LHCN-M2 (cell line): ENCODE measurements around the gene ULK4. TPM values are rescaled to one million over a fixed set of nuclear protein-coding genes. Genes with fewer than 3 reads are reported as not detected.
A peak's percentile ranks its signal among the peaks of the same experiment; 100 is the strongest.
"Not testable (repeated sequence)": the region's sequence is repeated elsewhere in the genome, so short reads cannot be mapped to it uniquely, and the experiment has no call there.

Experiments
- DNase-seq: peaks from one replicate; pipeline ENCODE4 v3.0.0-alpha.2; 2012; ENCODE audit warnings: low read depth
- total RNA-seq: library from RNA; depleted of rRNA; stranded (reverse); fragments of >200 nt; gene quantifications from 2 replicates; pipeline ENCODE4 v1.2.3, GENCODE V29; 2014

The ULK4 gene
- total RNA-seq, 1 experiment from 2014 or later, result 7.0 TPM

GRCh38 chr3:41960826-41961750, 815 bp downstream of the ULK4 start:
- peak; percentile 53 for DNase-seq

GRCh38 chr3:41956574-41956973, 5.3 kb downstream of the ULK4 start:
- no peak for DNase-seq

DNA sequence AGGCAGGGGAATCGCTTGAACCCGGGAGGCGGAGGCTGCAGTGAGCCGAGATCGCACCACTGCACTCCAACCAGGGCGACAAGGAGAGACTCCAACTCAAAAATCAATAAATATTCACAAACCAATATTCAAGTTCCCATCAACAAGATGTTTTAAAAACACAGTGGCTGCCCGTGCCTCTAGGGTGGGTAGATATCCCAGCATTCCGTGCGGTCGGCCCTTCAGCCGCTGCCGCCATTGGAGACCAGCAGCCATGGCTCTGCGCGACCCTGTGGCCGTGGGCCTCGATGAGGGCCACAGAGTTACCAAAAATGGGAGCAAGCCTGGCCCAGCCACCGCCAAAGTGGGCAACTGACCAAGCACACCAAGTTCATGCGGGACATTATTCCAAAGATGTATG, 6.7 kb downstream of the ULK4 start:
- DNase-seq, result no peak

- DNase-seq, result no peak
Measured at GRCh38 chr3:41943311-41943843, 18.5 kb downstream of the ULK4 start.

GRCh38 chr3:41940393-41940792, 21.5 kb downstream of the ULK4 start:
- no peak for DNase-seq

DNA sequence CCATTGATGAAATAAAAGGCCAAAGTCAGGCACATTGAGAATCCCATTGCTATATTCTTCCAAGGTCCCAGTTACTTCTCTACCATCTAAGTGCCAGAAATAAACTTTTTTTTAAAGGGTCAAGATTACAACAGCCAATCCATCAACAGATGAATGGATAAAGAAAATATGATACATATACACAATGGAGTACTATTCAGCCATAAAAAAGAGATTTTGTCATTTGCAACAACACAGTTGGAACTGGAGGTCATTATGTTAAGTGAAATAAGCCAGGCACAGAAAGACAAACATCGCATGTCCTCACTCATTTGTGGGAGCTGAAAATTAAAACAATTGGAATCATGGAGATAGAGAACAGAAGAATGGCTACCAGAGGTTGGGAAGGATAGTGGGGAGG, 25.5 kb downstream of the ULK4 start:
- DNase-seq, result no peak

DNA sequence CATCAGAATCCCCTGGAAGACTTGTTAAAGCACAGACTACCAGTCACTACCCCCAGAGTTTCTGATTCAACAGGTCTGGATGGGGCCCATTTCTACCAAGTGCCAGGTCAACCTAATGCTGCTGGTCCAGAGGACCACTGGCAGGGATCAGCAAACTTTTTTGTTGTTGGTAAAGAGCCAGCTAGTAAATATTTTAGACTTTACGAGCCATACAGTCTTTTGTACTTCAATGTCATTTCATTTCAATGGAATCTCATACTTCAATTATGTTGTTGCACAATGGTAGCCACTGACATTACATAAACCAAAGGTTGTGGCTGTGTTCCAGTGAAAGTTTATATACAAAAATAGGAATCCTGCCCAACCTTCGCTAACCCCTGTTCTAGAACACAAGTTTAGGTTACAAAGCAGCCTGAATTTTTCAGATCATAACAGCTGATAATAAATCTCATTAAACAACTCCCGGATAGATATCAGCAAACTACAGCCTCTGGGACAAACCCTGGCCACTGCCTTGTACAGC, 28.7 kb downstream of the ULK4 start:
- peak; percentile 69 for DNase-seq

DNA sequence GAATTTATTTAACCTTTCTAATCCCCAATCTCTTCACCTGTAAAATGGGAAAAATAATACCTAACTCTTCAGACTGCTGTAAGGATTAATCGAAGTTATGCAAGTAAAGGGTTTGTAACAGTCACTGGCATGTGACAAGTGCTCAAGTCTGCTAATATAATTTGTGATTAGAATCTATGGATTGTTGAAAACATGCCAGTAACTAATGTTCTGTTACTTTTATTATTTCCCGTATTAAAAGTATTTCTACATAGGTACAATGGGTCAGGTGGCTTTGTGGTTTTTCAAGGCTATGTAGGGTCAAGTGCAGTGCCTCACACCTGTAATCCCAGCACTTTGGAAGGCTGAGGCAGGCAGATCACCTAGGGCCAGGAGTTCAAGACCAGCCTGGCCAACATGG, 29.4 kb downstream of the ULK4 start:
- DNase-seq, result no peak

DNA sequence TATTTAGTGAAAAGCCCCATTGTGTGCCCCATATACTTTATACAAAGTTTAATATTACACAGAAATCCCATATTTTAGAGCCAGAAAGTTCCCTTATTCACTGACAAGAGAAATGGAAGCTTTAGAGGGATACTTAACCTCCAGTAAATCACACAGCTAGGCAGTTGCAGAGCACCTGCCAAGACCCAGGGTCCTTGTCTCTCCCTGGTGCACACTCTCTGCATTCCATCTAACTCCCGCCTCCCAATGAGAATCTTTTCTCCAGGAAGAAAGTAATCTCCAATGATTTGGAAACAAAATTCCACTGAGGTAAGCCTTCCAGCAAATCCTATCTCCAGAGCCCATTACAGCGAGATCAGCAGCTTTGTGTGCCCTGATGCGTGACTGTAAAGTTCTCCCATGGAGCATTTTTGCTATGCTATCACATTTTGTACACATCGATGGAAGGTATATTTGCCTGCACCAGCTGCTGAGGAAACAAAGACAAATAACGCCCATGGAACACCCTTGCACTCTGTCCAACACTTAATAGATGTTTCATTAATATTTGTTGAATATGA, 41.4 kb downstream of the ULK4 start:
- no peak for DNase-seq

GRCh38 chr3:41915353-41915752, 46.5 kb downstream of the ULK4 start:
- DNase-seq, result no peak

GRCh38 chr3:41912280-41912679, 49.6 kb downstream of the ULK4 start:
- DNase-seq, result no peak

DNA sequence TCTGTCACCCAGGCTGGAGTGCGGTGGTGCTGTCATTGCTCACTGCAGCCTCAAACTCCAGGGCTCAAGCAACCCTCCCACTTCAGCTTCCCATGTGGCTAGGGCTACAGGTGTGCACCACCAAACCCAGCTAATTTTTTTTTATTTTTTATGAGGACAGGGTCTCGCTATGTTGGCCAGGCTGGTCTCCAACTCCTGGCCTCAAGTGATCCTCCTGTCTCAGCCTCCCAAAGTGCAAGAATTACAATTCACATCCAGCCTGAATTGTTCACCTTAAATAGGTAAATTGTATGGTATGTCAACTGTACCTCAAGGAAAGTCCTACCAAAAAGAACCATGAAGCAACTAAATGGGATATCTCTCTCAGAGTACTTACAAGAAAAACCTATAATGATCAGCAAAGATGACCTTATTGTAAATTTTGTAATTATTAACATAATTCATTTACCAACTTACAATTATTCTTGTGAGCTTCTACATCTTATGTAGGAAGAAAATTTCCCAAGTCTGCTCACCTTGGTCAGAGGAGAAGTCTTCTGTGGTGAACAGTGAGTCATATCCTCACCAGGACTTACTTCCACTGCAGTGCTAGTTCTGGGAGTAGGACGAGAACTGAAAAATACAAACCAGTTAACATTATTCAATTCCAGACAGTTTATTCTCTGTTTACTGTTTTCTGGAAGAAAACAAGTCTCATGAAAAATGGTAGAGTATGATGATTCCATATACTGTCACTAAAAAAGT, 54.4 kb downstream of the ULK4 start:
- peak; percentile 11 for DNase-seq

DNA sequence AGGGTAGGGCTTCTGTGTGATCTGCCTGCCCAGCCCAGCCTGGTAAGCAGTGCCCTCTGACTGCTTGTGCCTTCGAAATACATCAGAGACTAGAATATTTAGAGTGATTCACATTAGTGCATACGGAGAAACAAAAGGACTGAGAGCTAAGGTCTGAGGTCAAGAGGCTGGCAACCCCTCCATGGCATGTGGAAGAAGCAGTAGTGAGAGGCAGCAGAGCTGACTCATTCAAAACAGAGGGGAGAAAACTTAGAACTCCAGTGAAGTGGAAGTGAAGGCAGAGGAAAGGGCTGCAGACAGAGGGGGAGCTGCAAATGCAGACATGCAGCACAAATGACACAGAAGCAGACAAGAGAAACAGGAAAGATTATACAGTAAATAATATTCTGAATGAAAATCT, 61.6 kb downstream of the ULK4 start:
- peak; percentile 65 for DNase-seq

DNA sequence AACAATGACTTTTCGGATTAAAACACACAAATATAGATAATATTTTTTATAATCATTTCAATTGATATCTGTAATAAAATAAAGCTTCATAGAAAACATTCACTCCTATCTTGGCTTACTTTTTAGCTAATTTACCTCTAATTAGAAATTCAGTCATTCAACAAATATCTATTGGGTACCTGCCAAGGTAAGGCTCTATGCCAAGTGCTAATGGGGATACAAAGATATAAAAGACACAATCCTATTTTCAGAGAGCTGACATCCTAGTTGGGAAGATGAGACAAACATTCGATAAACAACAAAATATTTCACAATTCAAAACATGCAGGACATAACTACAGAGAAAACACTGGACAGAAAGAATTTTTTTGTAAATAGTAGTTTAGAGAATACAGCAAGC, 63.3 kb downstream of the ULK4 start:
- no peak for DNase-seq

GRCh38 chr3:41893977-41894376, 67.9 kb downstream of the ULK4 start:
- peak; percentile 49 for DNase-seq

- no peak for DNase-seq
Measured at GRCh38 chr3:41888368-41889076, 73.4 kb downstream of the ULK4 start.

DNA sequence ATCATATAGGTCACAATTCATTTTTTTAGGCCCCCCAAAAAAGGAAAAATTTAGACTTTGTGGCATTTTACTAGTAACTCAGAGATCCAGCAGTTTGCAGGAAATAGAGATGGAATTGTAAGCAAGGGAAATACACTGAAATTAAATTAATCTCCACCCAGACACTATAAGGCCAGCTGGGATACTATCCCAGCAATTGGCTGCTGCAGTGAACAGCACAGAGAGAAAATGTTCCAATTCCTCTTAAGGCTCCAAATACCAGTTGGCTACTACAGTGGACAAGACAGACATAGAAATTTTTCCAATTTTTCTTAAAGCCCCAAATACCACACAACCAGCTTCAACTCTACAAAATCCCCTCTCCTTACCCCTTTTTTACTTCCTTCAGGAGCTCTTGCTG, 78.9 kb downstream of the ULK4 start:
- DNase-seq, result no peak

- DNase-seq, result peak; percentile 48
Measured at GRCh38 chr3:41881233-41881821, 80.6 kb downstream of the ULK4 start.

GRCh38 chr3:41880387-41880786, 81.5 kb downstream of the ULK4 start:
- no peak for DNase-seq

GRCh38 chr3:41877741-41878140, 84.2 kb downstream of the ULK4 start:
- DNase-seq, result not testable (repeated sequence)

- no peak for DNase-seq
Measured at GRCh38 chr3:41874022-41874421, 87.9 kb downstream of the ULK4 start.
